Endothelial cell of umbilical vein (primary cell): ENCODE measurements around the gene SLC38A1. TPM values are rescaled to one million over a fixed set of nuclear protein-coding genes. Genes with fewer than 3 reads are reported as not detected.

Experiments used
- BruUV-seq: library from RNA; stranded (reverse); fragments of 400-500 nt; replicated peaks from 2 replicates; lab custom pipeline; 2021; lab: Mats Ljungman, UMichigan
- CTCF ChIA-PET: fragments of 300-600, 350-600 bp; sonication (Branson Sonifier 250); formaldehyde crosslinking; loops from one replicate; lab custom pipeline; 2021; ENCODE audit warnings: antibody characterized with exemption, inconsistent platforms; lab: Charles Lee
- POLR2A ChIA-PET: fragments of 300-600, 350-600 bp; sonication (Branson Sonifier 250); formaldehyde crosslinking; loops from one replicate; lab custom pipeline; 2021; ENCODE audit warnings: antibody characterized with exemption, inconsistent platforms; lab: Charles Lee
- DNase-seq: peaks from one replicate; pipeline ENCODE4 v3.0.0-alpha.2; 2011; ENCODE audit warnings: low read depth, low spot score
- FAIRE-seq: peaks from 2 replicates; lab custom pipeline; 2011; peaks lifted over from hg19 to GRCh38; lab: Jason Lieb, UNC
- H2AFZ ChIP-seq: 2 replicates; pipeline ENCODE4 v1.6.0; 2012; ENCODE audit warnings: low read depth, low read length, control low read depth, inconsistent platforms
- H3K27ac ChIP-seq: 2 replicates; pipeline ENCODE4 v1.5.1; 2011; ENCODE audit warnings: low read depth, mild to moderate bottlenecking, control low read depth, low read length, moderate library complexity; ENCODE audit not compliant: insufficient read depth
- H3K27me3 ChIP-seq, 2 experiments: 2 replicates each; pipeline versions ENCODE4 v1.6.0 to v1.6.1; 2011; ENCODE audit warnings: low read length in 2 of 2, mixed read lengths in 1 of 2; ENCODE audit not compliant: control insufficient read depth in 2 of 2, insufficient read depth in 2 of 2
- H3K36me3 ChIP-seq, 2 experiments: 2 replicates in 1 of 2; 3 replicates in 1 of 2; pipeline ENCODE4 v1.5.1; 2011; ENCODE audit warnings: low read length in 2 of 2, mild to moderate bottlenecking in 1 of 2, moderate library complexity in 1 of 2; ENCODE audit not compliant: control insufficient read depth in 2 of 2, insufficient read depth in 2 of 2; ENCODE audit errors: extremely low read depth in 1 of 2
- H3K4me1 ChIP-seq: 3 replicates; pipeline ENCODE4 v1.5.1; 2011; ENCODE audit warnings: mild to moderate bottlenecking, low read length; ENCODE audit not compliant: control insufficient read depth, insufficient read depth; ENCODE audit errors: extremely low read depth
- H3K4me2 ChIP-seq: 2 replicates; pipeline ENCODE4 v1.6.1; 2011; ENCODE audit warnings: low read length, control low read depth, mixed read lengths; ENCODE audit not compliant: insufficient read depth
- H3K4me3 ChIP-seq, 3 experiments: fragments of 200-600 bp in 1 of 3; sonication (generic), shearing (Covaris generic) in 1 of 3; replicated peaks in 1 of 3; 2 replicates each; pipeline ENCODE4 v1.5.1; 2011 to 2016; ENCODE audit warnings: control low read depth in 3 of 3, low read length in 3 of 3, mild to moderate bottlenecking in 2 of 3, inconsistent platforms in 1 of 3, low read depth in 1 of 3, moderate library complexity in 1 of 3; ENCODE audit not compliant: insufficient read depth in 1 of 3
- H3K79me2 ChIP-seq: 2 replicates; pipeline ENCODE4 v1.6.0; 2012; ENCODE audit warnings: low read length, inconsistent platforms; ENCODE audit not compliant: control insufficient read depth, insufficient read depth
- H3K9ac ChIP-seq: replicated peaks from 2 replicates; pipeline ENCODE3; 2011; ENCODE audit warnings: low read length, control low read depth; ENCODE audit not compliant: insufficient read depth; ENCODE audit errors: extremely low read depth
- H3K9me1 ChIP-seq: replicated peaks from 3 replicates; pipeline ENCODE4 v1.6.0; 2011; ENCODE audit warnings: mild to moderate bottlenecking, low read length; ENCODE audit not compliant: control insufficient read depth, insufficient read depth; ENCODE audit errors: extremely low read depth
- H3K9me3 ChIP-seq: replicated peaks from 2 replicates; pipeline ENCODE4 v1.5.1; 2012; ENCODE audit warnings: low read length, inconsistent platforms; ENCODE audit not compliant: control insufficient read depth, insufficient read depth
- H4K20me1 ChIP-seq: replicated peaks from 2 replicates; pipeline ENCODE3; 2011; ENCODE audit warnings: mild to moderate bottlenecking, low read length; ENCODE audit not compliant: control insufficient read depth, insufficient read depth; ENCODE audit errors: extremely low read depth
- FOS ChIP-seq: IDR thresholded peaks from 2 replicates; pipeline ENCODE4 v1.6.1; 2011; ENCODE audit warnings: mild to moderate bottlenecking, low read length, moderate library complexity, borderline replicate concordance; ENCODE audit not compliant: insufficient read depth
- JUN ChIP-seq: IDR thresholded peaks from 2 replicates; pipeline ENCODE4 v1.6.1; 2011; ENCODE audit warnings: borderline replicate concordance, low read depth; ENCODE audit not compliant: insufficient read length, insufficient read depth
- MAX ChIP-seq: IDR thresholded peaks from 2 replicates; pipeline ENCODE4 v1.6.1; 2011; ENCODE audit not compliant: insufficient read depth, insufficient read length
- MYC ChIP-seq: IDR thresholded peaks from one replicate; pipeline ENCODE4 v1.6.1; 2011; ENCODE audit warnings: mild to moderate bottlenecking, low read depth, low read length
- POLR2A ChIP-seq: IDR thresholded peaks from 2 replicates; pipeline ENCODE4 v1.6.1; 2012; ENCODE audit warnings: low read depth, mild to moderate bottlenecking, control low read depth, low read length
- POLR2AphosphoS5 ChIP-seq: IDR thresholded peaks from 2 replicates; pipeline ENCODE4 v1.6.1; 2012; ENCODE audit warnings: low read depth, mild to moderate bottlenecking, control low read depth, low read length, moderate library complexity; ENCODE audit not compliant: insufficient read depth
- dilution Hi-C: fragments of 300-500 bp; cut with MboI; formaldehyde crosslinking; loops from one replicate; pipeline ENCODE4 v1.15.0; 2019; ENCODE audit warnings: low sequenced_read_pairs; ENCODE audit not compliant: extremely low pct_ligation_motif_present
- intact Hi-C: fragments of 100-400 bp; cut with micrococcal nuclease; formaldehyde crosslinking; loops from one replicate; pipeline ENCODE4 v1.10.0; 2022
- polyA plus RNA-seq, 4 experiments: library from polyadenylated mRNA; depleted of rRNA in 3 of 4; stranded (reverse) in 3 of 4; unstranded in 1 of 4; fragments of >200 nt; gene quantifications; 2 replicates each; pipeline versions ENCODE4 v1.2.1 to v1.2.3, GENCODE V29; 2011 to 2012; ENCODE audit warnings: missing spikeins in 1 of 4
- total RNA-seq: library from RNA; stranded (reverse); gene quantifications from 2 replicates; pipeline ENCODE4 v1.2.3, GENCODE V29; 2021
- TF ChIP-seq, protein P1 (sequence below), 2 donors: IDR thresholded peaks; 1 replicate in 1 of 2; 2 replicates in 1 of 2; pipeline ENCODE4 v1.5.1; 2011; ENCODE audit warnings: low read length in 2 of 2, mild to moderate bottlenecking in 2 of 2, moderate library complexity in 2 of 2, control low read depth in 1 of 2, inconsistent platforms in 1 of 2, low read depth in 1 of 2; ENCODE audit not compliant: insufficient read depth in 1 of 2; ENCODE audit errors: extremely low read depth in 1 of 2

Gene SLC38A1
- total and polyA plus RNA-seq, 2 donors (not counting 3 experiments of a cell fraction or from before 2014, with no cell fraction given): 23.6 to 86.4 TPM

- CTCF ChIA-PET: no interaction called here
Observed at GRCh38 chr12:46184798-46185595, 83.8 kb downstream of the SLC38A1 start.

DNA sequence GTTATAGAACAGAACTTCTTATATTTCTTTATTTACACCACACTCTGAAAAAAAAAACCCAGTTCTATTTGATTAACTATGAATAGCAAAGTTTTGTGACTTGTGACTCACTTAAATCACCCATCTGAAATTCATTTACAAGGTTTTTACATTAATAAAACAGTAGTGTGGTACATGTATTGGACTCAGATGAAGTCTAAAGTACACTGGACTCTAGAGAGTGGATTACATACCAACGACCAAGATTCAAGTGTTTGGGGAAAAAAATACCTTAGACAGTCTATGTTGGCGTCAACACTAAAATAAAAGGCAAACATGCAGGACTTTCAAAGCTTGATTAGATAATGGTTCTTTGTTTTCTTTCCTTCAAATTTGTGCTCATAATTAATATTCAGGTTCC lies 85.7 kb downstream of the SLC38A1 start:
- H3K79me2 ChIP-seq: no peaks in the 10 kb centered on the region
- no peak overlapping the region for H2AFZ ChIP-seq
- no peaks in the 10 kb centered on the region for H3K9me1 ChIP-seq
- FAIRE-seq: no peak
- dilution Hi-C loops: no loop called here
- ChIA-PET POLR2A (no interaction called here), CTCF (no interaction called here)
- no peak overlapping the region for H3K9ac ChIP-seq
- no peaks in the 10 kb centered on the region for H3K9me3 ChIP-seq
- no peak for DNase-seq
- H3K27me3 ChIP-seq: no peaks in the 10 kb centered on the region
- no peak overlapping the region for H3K4me2 ChIP-seq
- H3K4me1 ChIP-seq: peaks cover under 1% of the 10 kb centered on the region
- BruUV-seq: no TSS peak
- H4K20me1 ChIP-seq: no peaks in the 10 kb centered on the region
- intact Hi-C loops: no loop called here
- no peaks in the 10 kb centered on the region for H3K36me3 ChIP-seq
- no peak overlapping the region for H3K27ac ChIP-seq
- TF ChIP-seq MYC: no peak
- TF ChIP-seq POLR2AphosphoS5: no peak
- no peak for TF ChIP-seq POLR2A
- TF ChIP-seq MAX: no peak
- TF ChIP-seq, protein P1, sequence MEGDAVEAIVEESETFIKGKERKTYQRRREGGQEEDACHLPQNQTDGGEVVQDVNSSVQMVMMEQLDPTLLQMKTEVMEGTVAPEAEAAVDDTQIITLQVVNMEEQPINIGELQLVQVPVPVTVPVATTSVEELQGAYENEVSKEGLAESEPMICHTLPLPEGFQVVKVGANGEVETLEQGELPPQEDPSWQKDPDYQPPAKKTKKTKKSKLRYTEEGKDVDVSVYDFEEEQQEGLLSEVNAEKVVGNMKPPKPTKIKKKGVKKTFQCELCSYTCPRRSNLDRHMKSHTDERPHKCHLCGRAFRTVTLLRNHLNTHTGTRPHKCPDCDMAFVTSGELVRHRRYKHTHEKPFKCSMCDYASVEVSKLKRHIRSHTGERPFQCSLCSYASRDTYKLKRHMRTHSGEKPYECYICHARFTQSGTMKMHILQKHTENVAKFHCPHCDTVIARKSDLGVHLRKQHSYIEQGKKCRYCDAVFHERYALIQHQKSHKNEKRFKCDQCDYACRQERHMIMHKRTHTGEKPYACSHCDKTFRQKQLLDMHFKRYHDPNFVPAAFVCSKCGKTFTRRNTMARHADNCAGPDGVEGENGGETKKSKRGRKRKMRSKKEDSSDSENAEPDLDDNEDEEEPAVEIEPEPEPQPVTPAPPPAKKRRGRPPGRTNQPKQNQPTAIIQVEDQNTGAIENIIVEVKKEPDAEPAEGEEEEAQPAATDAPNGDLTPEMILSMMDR (IDR thresholded peaks at IDR 0.05; ENCODE audit: extremely low read depth in 1 of 2, insufficient read depth in 1 of 2, low read depth in 1 of 2, low read length in 2 of 2): no peak
- TF ChIP-seq FOS: no peak
- TF ChIP-seq JUN: no peak
- H3K4me3 ChIP-seq: no peak overlapping the region

More at GRCh38 chr12:46184798-46185595, 83.8 kb downstream of the SLC38A1 start:
- FAIRE-seq (no peak), DNase-seq (no peak)
- no peaks in the 10 kb centered on the region for H3K4me1 ChIP-seq
- dilution Hi-C loops (no loop called here), intact Hi-C loops (no loop called here)
- H3K9me1 ChIP-seq: no peaks in the 10 kb centered on the region
- TF ChIP-seq, protein P1 (IDR thresholded peaks at IDR 0.05; ENCODE audit: extremely low read depth in 1 of 2, insufficient read depth in 1 of 2, low read depth in 1 of 2, low read length in 2 of 2): no peak
- no peak for TF ChIP-seq FOS
- no peak overlapping the region for H2AFZ ChIP-seq
- H3K9me3 ChIP-seq: no peaks in the 10 kb centered on the region
- POLR2A ChIA-PET: no interaction called here
- H3K9ac ChIP-seq: no peak overlapping the region
- H4K20me1 ChIP-seq: no peaks in the 10 kb centered on the region
- H3K79me2 ChIP-seq: no peaks in the 10 kb centered on the region
- H3K4me2 ChIP-seq: no peak overlapping the region
- no TSS peak for BruUV-seq
- H3K27me3 ChIP-seq: no peaks in the 10 kb centered on the region
- no peak overlapping the region for H3K4me3 ChIP-seq
- no peak overlapping the region for H3K27ac ChIP-seq
- peaks cover 0 to 5% of the 10 kb centered on the region in 2 experiments for H3K36me3 ChIP-seq
